ENCODE measurements around the gene SUGP2.

DNA sequence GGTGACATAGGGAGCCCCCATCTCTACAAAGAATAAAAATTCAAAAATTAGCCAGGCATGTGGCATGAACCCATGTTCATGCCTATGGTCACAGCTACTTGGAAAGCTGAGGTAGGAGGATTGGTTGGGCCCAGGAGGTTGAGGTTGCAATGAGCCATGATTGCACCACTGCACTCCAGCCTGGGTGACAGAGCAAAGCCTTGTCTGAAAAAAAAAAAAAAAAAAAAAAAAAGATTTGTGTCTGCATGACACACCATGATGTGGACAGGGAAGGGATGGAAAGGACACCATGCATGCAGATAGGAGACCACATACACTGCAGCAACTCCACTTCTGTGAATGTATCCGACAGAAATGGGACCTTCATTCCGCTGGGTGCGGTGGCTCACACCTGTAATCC lies 58.3 kb downstream of the SUGP2 start:
- no peak for TF ChIP-seq POLR2A (IDR thresholded peaks at IDR 0.05; ENCODE audit: low read depth, low read length)
- TF ChIP-seq POLR2AphosphoS5 (IDR thresholded peaks at IDR 0.05; ENCODE audit: low read depth, low read length) = no peak

All from GM12892 (cell line).